NK-92 treated with Interleukin-12 subunit alpha and Interleukin-12 subunit beta, amount 100 ng/mL, for 24 hours (cell line): ENCODE measurements around the gene NLRP6.

Source experiments
- DNase-seq: peaks from one replicate; lab custom pipeline; 2025; lab: John Stamatoyannopoulos, UW

Gene NLRP6

DNA sequence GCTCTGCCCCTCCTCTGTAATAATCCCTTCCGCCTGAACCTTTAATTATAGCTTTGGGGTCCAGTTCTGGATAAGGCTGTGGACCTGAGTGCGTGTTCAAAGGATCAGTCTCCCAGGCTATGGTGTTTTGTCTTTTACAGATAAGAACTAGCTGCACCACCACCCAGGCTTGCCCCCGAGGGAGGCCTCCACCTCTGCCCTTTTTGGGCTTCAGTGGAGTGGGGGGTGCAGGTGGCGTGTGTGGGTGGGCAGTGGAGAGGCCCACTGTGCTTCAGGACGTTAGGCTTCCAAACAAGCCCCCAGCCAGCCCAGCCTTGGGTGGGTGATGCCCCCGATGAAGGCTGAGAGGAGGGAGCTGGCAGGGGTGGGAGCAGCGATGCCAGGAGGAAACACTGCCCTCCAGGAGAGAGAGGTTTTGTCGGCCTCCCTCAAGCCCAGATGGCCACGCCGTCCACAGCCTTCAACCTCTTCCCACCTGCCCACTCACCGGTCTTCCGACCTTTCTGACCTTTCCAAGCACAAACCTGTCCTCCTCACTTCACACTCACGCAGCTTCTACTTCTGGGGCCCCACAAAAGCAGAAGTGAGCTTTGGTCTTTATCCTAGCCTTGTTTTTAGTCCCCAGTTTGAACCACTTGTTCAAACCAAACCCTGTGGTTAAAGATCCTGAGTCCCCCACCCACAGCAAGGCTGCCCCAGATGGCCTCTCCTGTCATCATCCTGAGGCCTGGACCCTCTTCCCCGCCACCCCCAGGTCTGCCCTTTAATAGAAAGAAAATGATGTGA lies 21.1 kb upstream of the NLRP6 start:
- DNase-seq: no peak

DNA sequence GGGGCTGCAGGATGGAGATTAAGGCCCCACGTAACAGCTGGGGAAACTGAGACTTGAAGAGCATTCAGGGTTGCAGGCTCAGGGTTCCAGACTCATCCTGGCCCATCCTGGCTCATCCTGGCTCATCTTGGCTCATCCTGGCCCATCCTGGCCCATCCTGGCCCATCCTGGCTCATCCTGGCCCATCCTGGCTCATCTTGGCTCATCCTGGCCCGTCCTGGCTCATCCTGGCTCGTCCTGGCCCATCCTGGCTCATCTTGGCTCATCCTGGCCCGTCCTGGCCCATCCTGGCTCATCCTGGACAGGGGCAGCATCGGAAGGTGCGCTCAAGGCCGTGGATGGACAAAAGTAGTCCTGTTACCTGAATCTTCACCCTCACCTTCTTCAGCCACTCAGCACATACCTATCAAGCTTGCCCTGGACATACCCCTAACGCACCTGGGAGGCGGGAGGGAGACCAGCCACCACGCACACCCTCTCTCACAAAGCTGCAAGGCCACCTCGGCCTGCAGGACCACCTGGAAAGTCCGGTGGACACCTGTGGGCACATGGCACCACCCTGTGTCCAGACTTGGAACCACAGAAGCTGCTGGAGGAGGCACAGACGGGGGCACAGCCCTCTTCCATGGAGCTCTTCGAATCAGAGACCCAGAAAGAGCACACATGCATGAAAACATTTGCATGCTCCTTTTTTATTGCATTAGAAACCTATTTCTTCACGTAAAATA lies 20.3 kb upstream of the NLRP6 start:
- DNase-seq: no peak

DNA sequence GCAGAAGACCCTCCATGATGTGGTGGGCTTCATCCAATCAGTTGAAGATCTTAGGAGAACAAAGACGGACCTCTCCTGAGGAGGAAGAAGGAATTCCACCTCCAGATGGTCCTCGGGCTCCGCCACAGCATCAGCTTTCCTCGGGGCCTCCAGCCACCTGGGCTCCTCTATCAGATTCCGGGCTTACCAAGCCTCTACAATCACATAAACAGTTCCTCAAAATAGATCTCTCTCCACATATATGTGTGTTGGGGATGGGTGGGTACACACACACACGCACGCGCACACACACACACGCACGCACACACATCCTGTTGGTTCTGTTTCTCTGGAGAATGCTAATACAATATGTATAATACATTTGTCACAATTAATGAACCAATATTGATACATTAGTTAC lies 18.8 kb upstream of the NLRP6 start:
- DNase-seq: no peak

DNA sequence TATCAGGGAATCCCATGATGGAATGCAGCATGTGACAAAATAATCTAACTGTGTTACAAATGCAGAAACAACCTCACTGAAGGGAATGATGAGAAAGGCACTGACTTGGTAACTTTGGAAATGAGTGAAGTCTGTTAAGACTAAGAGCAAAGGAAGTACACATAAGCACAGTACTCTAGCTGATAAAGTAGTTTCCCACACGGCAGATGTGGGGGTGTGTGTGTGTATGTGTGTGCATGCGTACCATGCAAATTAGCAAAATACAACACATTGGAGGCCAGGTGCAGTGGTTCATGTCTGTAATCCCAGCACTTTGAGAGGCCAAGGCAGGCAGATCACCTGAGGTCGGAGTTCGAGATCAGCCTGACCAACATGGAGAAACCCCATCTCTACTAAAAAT lies 16.6 kb upstream of the NLRP6 start:
- no peak for DNase-seq

DNA sequence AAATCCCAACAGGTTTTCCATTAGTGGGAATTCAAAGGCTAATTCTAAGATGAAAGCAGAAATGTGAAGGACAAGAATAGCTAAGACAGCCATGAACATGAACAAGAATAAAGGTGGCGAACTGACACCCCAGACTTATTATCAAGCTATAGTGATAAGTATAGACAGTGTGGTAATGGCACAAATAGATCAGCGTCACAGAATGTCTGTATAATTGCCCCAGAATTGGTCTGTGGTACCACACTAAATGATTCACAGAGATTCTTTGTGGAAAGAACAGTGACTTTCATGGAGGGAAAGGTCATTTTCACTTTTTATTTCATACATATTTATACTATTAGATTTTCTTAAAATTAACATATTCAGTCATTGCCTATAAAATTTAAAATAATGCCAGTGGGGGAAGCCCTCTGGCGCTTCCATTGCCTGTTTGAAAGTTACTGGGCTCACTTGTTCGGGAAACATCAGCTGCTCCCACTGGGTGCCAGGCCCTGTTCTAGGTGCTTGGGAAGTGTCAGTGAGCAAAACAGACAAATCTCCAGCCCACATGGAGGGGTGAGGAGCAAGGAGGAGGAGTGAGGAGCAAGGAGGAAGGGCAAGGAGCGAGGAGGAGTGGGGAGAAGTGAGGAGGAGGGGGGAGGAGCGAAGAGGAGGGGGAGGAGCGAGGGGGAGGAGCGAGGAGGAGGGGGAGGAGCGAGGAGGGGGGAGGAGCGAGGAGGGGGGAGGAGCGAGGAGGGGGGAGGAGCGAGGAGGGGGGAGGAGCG lies 11.3 kb upstream of the NLRP6 start:
- no peak for DNase-seq

DNA sequence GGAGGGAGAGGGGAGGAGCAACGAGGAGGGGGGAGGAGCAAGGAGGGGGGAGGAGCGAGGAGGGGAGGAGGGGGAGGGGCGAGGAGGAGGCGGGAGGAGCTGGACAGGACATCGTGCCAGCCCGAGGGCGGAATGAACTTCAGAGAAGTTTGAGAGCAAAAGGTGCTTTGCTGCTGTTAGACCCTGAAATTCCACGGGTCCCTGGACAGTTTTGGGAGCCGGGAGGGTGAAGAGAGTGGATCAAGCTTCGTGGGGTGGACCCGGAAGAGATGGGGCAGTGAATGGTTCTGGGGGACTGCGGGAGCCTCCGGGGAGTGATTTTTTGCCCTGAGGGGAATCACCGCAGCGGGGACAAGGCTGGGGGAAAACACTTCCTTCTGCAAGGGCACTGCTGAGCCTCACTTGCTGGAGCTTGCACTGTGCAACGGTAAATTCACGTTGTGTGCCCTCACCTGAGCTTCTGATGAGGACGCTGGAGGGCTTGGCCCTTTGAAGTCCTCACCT lies 10.7 kb upstream of the NLRP6 start:
- peak; percentile 33 for DNase-seq

DNA sequence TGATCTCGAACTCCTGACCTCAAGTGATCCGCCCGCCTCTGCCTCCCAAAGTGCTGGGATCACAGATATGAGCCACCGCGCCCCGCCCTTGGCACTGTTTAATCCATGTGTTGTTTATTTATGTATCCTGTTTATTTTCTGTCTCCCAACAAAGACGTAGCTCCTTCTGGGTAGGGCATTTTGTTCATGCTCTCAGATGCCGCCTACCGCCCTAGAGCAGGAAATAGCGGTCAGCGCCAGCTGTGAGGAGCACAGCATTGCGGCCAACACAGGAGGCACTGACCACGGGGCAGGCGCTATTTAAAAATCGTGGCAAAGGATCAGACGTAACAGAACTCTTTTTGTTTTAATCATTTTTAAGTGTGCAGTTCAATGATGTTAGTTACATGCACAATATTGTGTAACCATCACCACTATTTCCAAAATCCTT lies 9.5 kb upstream of the NLRP6 start:
- DNase-seq: peak; percentile 63

DNA sequence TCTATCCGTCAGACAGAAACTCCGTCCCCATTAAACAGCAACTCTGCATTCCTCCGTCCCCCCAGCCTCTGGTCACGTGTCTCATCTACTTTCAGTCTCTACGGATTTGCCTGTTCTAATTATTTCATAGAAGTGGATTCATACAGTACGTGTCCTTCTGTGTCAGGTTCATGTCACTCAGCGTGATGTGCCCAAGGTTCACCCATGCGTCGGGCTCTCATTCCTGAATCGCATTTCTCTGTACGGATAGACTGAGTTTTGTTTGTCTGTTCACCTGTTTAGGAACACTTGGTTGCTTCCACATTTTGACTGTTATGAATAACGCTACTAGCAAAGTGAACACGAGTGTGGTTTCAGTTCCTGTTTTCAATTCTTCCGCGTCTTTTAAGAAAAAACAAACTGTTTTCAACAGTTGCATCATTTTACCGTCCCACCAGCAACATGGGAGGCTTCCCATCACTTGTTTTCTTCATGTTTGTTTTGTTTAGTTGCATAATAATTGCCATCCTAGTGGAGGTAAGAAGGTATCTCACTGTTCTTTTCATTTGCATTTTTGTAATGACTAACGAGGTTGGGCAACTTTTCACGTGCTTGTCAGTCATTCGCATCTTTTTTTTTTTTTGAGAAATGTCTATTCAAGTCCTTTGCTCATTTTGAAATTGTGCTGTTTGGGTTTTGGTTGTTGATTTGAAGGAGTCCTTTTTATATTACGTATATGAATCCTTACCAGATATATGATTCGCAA lies 8.9 kb upstream of the NLRP6 start:
- peak; percentile 63 for DNase-seq

DNA sequence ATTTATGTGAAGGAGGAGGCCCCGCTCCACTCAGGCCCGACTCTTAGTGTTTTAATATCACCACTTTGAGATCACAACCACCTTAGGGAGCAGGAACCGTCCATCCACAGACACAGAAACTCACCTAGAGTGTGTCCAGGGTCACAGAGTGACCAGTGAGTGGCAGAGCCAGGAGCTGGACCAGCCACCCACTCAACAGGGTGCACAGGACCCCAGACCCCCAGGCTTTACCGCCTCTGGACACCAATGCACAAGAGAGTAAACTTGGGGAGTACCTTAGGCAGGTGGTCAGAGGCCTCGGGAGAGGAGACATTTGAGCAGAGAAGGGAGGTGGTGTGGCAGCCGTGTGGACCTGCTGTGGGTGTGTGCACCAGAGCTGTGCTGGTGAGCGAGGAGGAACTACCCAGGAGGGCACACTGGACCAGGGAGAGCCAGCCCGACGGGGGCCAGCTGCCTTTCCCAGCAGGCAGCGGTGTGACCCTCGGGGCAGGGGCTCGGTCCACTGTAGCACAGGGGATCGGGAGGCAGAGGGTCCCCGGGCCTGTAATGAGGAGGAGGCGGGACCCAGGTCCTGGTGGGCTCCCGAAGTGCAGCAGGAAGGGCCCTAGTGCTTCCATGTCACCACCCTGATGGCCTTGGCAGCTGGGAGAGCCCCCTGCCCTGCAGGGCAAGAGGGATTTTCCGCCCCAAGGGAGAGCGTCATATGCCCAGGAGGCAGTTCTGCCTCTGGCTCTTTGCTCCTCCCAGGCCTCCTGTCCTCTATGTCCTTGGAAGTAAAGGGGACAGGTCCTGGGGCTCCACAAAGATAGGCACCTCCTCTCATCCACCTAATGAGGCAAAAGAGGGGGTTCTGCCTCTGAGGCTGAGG lies 7.5 kb upstream of the NLRP6 start:
- DNase-seq: no peak

DNA sequence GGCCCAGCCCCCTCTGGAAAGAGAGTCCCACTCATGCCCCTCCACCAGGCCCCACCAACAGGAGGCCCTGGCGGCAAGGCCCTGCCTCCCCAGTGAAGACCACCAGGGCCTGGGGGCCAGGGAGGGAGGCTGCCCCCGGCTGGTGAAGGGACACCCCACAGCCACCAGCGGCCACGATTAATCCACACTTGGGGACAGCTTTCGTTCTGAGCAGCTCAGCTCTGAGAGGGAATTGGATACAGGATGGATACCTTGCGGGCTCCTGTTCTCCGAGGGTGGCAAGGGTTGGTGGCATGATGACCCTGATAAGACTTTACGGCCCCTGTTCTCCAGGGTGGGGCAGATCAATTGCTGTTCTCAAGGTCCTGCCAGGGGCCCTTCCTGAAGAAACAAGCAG lies 6.9 kb upstream of the NLRP6 start:
- no peak for DNase-seq

DNA sequence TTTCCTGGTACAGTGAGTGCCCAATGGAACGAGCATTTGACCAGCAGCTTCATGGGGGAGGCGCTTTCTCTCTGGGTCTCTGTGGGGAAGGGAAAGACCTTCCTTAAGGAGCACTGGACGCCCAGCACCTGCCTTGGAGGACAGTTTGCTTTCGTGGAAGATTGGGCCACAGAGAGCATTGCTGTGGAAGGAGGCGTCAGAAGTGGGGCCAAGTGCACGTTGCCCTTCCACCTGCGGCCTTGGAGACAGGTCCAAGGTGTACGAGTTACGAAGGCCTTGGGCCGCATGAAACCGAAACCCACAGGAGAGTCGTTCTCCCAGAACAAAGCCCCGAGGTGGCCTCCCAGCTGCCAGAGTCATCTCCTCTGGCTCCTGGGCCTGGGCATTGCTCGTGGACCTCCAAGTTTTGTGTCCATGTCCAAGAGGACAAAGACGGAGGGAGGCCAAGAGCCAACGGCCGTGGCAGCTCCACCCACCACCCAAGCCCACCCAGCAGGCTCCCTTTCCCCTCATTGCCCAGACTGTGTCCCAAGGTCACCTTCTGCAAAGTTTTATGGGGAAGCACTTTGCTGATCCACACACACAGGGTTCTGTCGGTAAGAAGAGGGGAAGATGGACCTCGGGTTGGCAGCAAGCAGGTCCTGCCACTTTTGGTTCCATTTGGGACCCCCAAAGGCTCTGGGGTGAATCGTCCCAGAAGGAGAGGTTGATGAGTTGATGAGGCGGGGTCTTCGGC lies 5.8 kb upstream of the NLRP6 start:
- DNase-seq: no peak

DNA sequence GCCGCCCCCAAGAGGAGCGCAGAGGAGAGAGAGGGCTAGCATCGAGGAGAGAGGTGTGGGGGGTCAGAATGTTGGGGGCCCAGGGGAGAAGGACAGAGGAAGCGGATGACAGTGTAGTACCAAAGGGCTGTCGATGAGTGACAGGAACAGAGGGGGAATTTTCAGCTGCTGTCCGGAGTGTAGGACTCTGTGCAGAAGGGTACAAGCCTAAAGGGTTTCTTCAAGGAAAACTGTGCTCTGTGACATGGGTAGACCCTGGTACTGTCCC lies 5.3 kb upstream of the NLRP6 start:
- DNase-seq: no peak

DNA sequence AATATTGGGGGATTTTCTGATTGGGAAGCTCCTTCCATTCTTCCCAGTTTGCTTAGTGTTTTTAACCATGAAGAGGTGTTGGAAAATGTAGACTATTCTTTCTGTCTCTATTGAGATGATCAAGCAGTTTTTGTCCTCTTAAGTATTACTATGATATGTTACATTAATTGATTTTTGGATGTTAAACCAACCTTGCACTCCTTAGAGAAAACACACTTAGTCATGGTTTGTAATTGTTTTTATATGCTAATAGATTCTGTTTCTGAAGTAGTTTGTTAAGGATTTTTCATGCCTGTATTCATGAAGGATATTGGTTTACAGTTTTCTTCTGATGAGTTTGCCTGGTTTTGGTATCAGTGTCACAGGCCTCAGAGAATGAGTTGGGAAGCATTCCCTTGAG lies 2.0 kb upstream of the NLRP6 start:
- DNase-seq: no peak

DNA sequence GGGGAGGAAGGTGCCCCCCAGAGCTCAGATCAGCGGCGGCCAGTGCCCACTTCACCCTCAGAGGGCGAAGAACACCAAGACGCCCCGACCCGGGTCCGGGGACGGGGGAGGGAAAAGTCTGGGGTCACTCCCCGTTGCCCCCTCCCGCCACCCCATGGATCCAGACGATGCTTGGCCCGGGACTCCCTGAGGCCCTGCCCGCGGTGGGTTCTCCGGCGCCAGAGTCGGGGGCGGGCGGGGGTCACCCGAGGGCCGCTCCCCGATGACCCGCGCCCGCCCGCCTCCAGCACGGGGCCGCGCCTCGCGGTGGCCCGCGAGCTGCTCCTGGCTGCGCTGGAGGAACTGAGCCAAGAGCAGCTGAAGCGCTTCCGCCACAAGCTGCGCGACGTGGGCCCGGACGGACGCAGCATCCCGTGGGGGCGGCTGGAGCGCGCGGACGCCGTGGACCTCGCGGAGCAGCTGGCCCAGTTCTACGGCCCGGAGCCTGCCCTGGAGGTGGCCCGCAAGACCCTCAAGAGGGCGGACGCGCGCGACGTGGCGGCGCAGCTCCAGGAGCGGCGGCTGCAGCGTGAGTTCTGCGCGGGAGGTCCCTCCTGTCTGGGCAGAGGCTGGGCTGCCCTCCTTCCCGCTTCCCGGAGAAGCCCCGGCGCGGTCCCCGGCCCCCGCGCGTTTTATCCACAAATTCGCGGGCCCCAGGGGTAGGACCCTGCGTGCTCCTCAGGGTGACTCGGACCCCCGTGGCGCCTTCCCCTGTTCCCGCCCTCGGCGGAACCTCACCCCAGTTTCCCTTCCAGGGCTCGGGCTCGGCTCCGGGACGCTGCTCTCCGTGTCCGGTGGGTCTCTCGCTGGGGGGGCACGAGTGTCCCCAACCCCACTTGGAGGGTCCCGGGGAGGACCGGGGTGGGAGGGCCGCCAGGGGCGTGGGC lies 1.1 kb downstream of the NLRP6 start:
- no peak for DNase-seq

DNA sequence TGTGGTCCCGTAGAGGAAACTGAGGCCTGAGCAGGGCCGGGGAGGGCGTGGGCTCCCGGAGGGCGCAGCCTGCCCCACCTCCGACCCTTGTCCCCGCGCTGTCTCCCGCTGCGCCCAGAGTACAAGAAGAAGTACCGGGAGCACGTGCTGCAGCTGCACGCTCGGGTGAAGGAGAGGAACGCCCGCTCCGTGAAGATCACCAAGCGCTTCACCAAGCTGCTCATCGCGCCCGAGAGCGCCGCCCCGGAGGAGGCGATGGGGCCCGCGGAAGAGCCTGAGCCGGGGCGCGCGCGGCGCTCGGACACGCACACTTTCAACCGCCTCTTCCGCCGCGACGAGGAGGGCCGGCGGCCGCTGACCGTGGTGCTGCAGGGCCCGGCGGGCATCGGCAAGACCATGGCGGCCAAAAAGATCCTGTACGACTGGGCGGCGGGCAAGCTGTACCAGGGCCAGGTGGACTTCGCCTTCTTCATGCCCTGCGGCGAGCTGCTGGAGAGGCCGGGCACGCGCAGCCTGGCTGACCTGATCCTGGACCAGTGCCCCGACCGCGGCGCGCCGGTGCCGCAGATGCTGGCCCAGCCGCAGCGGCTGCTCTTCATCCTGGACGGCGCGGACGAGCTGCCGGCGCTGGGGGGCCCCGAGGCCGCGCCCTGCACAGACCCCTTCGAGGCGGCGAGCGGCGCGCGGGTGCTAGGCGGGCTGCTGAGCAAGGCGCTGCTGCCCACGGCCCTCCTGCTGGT lies 1.9 kb downstream of the NLRP6 start:
- DNase-seq: no peak

DNA sequence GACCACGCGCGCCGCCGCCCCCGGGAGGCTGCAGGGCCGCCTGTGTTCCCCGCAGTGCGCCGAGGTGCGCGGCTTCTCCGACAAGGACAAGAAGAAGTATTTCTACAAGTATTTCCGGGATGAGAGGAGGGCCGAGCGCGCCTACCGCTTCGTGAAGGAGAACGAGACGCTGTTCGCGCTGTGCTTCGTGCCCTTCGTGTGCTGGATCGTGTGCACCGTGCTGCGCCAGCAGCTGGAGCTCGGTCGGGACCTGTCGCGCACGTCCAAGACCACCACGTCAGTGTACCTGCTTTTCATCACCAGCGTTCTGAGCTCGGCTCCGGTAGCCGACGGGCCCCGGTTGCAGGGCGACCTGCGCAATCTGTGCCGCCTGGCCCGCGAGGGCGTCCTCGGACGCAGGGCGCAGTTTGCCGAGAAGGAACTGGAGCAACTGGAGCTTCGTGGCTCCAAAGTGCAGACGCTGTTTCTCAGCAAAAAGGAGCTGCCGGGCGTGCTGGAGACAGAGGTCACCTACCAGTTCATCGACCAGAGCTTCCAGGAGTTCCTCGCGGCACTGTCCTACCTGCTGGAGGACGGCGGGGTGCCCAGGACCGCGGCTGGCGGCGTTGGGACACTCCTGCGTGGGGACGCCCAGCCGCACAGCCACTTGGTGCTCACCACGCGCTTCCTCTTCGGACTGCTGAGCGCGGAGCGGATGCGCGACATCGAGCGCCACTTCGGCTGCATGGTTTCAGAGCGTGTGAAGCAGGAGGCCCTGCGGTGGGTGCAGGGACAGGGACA lies 2.7 kb downstream of the NLRP6 start:
- no peak for DNase-seq

DNA sequence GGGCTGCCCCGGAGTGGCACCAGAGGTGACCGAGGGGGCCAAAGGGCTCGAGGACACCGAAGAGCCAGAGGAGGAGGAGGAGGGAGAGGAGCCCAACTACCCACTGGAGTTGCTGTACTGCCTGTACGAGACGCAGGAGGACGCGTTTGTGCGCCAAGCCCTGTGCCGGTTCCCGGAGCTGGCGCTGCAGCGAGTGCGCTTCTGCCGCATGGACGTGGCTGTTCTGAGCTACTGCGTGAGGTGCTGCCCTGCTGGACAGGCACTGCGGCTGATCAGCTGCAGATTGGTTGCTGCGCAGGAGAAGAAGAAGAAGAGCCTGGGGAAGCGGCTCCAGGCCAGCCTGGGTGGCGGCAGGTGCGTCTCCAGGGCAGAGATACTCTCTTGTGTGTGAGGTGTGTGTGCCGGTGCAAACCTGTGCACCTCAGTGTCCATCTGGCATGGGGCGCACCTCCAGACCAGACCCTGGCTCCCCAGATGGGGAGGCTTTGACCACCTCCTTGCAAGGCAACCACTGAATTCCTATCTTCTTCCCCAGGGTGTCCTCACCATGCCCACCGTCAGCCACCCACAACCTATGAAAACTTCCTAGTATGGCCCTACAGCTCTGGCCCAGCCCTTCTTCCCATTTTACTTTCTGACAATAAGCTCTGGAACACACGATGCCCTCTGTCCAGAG lies 3.4 kb downstream of the NLRP6 start:
- DNase-seq: no peak
